A549 treated with Hydrocortisone at 1 μM for 4 hours (cell line): Measurements from ENCODE around the gene S1PR5. TPM values are rescaled to one million over a fixed set of nuclear protein-coding genes. Genes with fewer than 3 reads are reported as not detected.

Experiments
- total RNA-seq: library from RNA; stranded (reverse); fragments of 200-300 nt; extraction: Qiagen RNA extraction; gene quantifications from 5 replicates; pipeline ENCODE4 v1.2.3, GENCODE V29; 2022

S1PR5 gene, protein sequence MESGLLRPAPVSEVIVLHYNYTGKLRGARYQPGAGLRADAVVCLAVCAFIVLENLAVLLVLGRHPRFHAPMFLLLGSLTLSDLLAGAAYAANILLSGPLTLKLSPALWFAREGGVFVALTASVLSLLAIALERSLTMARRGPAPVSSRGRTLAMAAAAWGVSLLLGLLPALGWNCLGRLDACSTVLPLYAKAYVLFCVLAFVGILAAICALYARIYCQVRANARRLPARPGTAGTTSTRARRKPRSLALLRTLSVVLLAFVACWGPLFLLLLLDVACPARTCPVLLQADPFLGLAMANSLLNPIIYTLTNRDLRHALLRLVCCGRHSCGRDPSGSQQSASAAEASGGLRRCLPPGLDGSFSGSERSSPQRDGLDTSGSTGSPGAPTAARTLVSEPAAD
- 1.2 to 1.9 TPM (median 1.6 TPM) in 5 replicates for total RNA-seq

GRCh38 chr19:10517361-10517759, at the start of gene S1PR5:
Gene S1PR5 (minus strand): TSS chr19:10517447. CDS start chr19:10515011, 2,436 bp downstream.

DNA sequence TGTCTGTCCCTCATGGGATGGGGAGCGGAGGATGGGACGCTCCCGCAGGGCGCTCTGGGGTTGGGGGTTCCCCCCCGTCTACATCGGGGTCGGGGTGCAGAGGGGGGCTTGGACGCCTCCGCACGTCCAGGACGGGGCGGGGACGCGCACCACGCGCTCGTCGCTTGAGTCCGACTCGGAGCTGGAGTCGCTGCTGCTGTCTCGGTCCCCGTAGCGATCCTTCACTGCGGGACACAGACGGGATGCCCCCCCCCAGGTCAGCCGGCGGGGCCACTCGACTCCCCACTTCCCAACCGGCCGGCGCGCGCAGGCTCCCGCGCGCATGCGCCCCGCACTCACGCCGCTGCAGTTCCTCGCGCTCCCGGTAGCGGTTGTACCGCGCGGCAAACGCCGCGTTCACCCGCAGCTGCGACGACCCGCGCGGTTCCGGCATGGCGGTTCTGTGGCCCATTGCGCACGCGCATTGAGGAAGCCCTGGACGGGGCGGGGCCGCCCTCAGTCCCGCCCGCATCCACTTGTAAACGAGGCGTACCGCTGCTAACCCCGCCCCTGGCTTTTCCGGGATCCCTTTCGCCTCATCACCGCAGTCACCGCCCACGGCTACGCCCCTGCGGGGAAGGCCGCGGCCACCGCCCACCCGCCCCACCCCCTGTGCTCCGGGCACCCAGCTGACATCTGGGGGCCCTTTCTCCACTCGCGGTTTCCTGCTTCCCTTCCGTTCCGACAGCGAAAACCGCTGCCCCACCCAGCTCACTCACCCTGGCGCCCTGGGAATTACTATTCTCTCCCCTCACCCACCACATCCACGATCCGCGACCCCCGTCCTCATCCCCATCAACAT, 48.5 kb upstream of the S1PR5 start, which contains the start of gene KRI1:
Gene KRI1 (minus strand): TSS at position 444 of the 841 bp plus-strand sequence. CDS start 11 bp downstream, at position 433.

DNA sequence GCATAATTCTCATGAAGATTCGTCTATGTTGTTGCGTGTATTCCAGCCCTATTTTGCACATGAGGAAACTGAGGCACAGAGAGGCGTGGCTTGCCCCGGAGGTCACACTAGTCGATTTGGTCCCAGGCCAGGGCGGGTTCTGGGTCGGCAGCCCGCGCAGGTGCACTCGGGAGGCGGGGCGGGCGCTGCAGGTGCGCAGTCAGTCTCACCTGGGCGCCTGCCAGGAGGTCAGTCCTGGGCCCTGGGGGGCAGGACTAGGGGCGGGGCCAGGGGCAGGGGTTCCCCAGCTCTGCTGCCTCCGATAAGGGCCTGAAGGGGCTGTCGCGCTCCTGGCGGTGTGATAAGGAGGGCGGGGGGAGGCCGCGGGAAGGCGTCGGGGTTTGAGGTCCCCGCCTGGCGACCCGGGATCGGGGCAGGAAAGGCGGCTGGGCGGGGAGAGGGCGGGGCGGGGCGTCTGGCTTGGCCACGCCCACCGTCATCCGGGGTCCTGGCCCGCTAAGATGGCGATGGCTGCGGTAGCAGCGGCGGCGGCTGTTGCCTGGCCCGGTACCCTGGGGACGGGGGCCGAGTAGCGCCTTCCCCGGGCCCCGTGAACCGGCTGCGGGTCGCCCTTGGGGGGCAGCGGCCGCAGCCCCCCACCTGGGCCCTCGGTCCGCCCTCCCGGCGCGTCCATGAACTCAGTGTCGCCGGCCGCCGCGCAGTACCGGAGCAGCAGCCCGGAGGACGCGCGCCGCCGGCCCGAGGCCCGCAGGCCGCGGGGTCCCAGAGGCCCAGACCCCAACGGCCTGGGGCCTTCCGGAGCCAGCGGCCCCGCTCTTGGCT, 26.4 kb upstream of the S1PR5 start, which contains the start of gene ATG4D:
Gene ATG4D (plus strand): TSS at position 485 of the 822 bp plus-strand sequence. CDS start 187 bp downstream, at position 672.

DNA sequence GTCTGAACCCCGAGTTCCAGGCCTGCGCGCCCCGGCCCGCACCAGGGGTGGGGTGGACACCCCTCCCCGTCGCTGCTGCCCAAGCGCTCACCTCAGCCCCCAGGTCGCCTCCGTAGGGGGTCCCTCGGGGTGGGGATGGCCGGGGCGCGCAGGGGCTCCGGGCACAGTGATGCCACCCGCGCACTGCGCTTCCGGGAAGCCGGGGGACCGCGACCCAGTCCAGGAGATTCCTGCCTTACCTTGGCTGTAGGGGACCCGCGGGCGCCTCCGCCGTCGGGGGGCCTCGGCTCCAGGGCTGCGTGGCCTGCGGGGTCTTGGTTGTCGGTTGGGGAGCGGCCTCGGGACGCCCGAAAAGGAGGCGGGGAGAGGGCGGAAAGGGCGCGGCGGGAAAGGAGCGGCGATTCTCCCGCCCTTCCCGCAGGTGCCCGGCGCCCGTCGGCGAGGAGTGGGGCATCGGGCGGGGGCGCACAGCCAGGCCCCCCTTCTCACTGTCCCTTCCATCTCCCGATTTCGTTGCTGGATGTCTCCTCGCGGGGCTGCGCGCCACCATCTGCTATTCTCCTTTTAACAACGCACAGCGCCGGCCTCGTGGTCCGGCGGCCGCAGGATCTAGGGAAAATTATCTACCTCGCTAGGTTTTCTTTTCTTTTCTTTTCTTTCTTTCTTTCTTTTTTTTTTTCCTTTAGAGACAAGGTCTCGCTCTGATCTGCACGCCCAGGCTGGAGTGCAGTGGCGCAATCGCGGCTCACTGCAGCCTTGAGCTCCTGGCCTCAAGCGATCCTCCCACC, 14.1 kb downstream of the S1PR5 start, which contains the start of gene KEAP1:
Gene KEAP1 (minus strand): TSS at position 355 of the 788 bp plus-strand sequence. CDS start 3,323 bp downstream, outside the sequence.

Other genes with a start within 250 kb of the S1PR5 start
- 2.5 to 4.4 TPM (median 4.3 TPM) in 5 replicates for gene ICAM1, start 246.3 kb downstream of the S1PR5 start, total RNA-seq
- 0.08 to 0.09 TPM in 2 of 5 replicates, not detected in the others for gene ICAM4, start 230.5 kb downstream of the S1PR5 start, total RNA-seq
- 0.25 to 0.78 TPM (median 0.72 TPM) in 5 replicates for gene ICAM5, start 227.5 kb downstream of the S1PR5 start, total RNA-seq
- 0.66 to 2.8 TPM (median 2.3 TPM) in 5 replicates for gene ZGLP1, start 207.6 kb downstream of the S1PR5 start, total RNA-seq
- gene FDX2, start 201.4 kb downstream of the S1PR5 start, total RNA-seq, result 23.3 to 35.3 TPM (median 32.5 TPM) in 5 replicates
- 24.6 to 28.7 TPM (median 27.8 TPM) in 5 replicates for gene RAVER1, start 183.9 kb downstream of the S1PR5 start, total RNA-seq
- 6.4 to 9.7 TPM (median 8.2 TPM) in 5 replicates for gene ICAM3, start 177.8 kb downstream of the S1PR5 start, total RNA-seq
- gene TYK2, start 136.9 kb downstream of the S1PR5 start, total RNA-seq, result 31.1 to 43.7 TPM (median 40.2 TPM) in 5 replicates
- 166 to 190 TPM (median 172 TPM) in 5 replicates for gene CDC37, start 113.9 kb downstream of the S1PR5 start, total RNA-seq
- 4.2 to 4.6 TPM (median 4.5 TPM) in 5 replicates for gene PDE4A, start 96.9 kb downstream of the S1PR5 start, total RNA-seq
- gene KEAP1, start 14.1 kb downstream of the S1PR5 start, total RNA-seq, result 49.8 to 65.7 TPM (median 53.9 TPM) in 5 replicates
- 17.3 to 22.3 TPM (median 20.2 TPM) in 5 replicates for gene ATG4D, start 26.5 kb upstream of the S1PR5 start, total RNA-seq
- gene KRI1, start 48.6 kb upstream of the S1PR5 start, total RNA-seq, result 13.9 to 18.1 TPM (median 15.3 TPM) in 5 replicates
- 4.8 to 6.0 TPM (median 5.3 TPM) in 5 replicates for gene CDKN2D, start 51.5 kb upstream of the S1PR5 start, total RNA-seq
- 29.1 to 51.6 TPM (median 39.6 TPM) in 5 replicates for gene AP1M2, start 69.9 kb upstream of the S1PR5 start, total RNA-seq
- gene SLC44A2, start 108.1 kb upstream of the S1PR5 start, total RNA-seq, result 6.6 to 9.1 TPM (median 8.0 TPM) in 5 replicates
- gene ILF3, start 136.9 kb upstream of the S1PR5 start, total RNA-seq, result 152 to 179 TPM (median 162 TPM) in 5 replicates
- gene QTRT1, start 184.0 kb upstream of the S1PR5 start, total RNA-seq, result 26.7 to 32.6 TPM (median 32.3 TPM) in 5 replicates
- 48.7 to 54.7 TPM (median 54.7 TPM) in 5 replicates for gene DNM2, start 200.6 kb upstream of the S1PR5 start, total RNA-seq